GM21447 (cell line): ENCODE data around the gene KCNK10.
A peak's percentile ranks its signal among the peaks of the same experiment; 100 is the strongest.

Experiments
- ATAC-seq: cut with Tn5 transposase; IDR thresholded peaks from one replicate; pipeline ENCODE4 v1.9.1; 2021; ENCODE audit not compliant: unreplicated experiment

Gene KCNK10

DNA sequence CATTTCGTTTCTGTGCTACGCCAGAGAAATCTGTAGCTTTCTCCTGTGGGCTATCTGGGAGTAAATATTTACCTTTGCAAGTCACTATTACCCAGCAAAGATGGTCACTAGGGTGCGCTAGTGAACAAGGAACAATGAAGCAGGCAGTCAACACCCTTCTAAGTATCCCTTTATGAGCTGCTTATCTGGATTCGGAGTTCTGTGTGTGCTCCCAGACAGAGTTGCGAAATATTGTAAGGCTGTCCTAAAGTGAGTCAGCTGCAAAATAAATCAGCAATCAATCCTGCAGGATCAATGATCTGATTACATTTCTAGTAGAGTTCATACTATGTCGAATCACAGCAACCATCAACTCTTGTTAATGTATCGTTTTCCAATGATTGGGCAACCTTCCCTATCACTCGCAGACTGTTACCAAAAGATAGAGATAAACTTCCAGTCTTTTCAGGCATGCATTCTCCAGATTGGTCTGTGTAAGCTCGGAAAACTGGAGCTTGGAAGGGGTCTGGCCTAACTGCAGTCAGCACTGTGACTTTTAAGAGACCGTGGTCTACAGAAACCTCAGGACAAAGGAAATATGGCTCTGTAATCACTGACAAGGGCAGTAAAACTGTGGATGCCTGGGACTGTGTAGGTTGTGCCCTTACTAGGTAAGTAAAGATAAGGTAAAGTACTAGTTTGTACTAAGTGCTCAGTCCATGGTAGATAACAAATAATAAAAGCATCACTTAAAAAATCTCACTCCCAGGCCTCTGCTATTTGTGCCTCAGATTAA is 133.5 kb downstream of the KCNK10 start:
- peak; percentile 82 for ATAC-seq

DNA sequence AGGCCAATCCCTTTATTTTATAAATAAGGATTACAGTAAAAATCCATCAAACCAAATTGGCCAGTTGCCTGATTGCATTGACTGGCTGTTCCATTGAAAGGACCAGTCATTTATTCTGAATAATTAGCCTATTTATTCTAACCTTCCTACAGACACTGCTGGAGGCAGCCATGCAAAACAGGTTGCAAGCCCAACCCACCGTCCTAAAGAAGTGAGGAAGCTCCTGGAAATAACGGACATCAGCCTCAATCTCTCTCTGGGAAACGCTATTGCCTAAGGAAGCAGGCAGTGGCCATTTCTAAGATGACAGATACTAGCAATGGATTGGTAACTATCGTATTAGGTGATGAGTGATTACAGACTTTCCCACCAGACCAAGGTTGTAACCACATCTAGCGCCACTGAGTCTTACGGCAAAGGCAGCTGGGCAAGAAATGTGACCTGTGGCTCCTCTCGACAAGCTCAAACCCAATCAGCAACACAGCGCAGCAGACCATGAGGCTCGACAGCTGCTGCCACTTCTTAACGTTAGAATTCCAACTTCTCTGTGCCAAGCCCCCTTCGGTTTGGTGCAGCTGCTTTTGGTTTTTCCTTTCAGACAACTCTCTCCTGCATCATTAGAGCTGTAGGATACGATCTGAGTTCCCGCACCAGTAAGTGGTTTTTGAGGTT is 134.2 kb downstream of the KCNK10 start:
- ATAC-seq: peak; percentile 45

GRCh38 chr14:88185843-88186242 is 137.2 kb downstream of the KCNK10 start:
- ATAC-seq: no peak

DNA sequence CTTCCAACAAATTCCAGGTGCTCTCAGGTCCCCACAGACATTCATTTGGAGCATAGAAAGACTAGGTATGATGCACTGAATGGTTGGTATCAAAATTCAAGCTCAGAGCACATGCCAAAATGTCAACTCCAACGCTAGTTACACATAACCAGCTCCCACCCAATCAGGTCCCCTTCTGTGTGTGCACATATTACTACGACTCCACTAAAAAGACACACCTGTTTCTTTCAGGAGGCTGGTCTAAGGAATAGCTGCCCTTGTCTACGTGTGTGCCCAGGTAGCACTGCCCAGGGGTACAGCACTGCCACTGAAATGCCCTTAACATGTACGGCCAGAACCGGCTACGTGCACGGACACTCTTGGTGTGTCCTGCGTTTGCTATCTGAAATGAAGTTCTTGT is 138.1 kb downstream of the KCNK10 start:
- no peak for ATAC-seq

DNA sequence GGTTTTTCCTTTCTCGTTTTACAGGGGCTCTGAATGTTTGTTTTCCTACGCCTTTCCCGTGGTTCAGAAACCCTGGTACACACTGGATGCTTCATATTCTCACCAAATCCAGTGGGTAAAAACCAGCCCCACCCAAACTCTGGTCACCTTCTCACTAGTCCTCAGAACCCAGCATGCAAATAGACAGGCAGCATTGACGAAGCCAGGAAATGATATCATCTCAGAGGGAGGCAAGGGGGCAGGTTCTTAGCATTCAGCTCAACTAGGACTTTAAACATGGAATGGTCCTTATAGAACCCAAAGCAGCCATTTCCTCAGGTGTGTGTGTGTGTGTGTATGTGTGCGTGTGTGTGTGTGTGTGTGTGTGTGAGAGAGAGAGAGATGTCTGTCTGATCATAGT is 142.0 kb downstream of the KCNK10 start:
- no peak for ATAC-seq

GRCh38 chr14:88179716-88180115 is 143.4 kb downstream of the KCNK10 start:
- no peak for ATAC-seq

DNA sequence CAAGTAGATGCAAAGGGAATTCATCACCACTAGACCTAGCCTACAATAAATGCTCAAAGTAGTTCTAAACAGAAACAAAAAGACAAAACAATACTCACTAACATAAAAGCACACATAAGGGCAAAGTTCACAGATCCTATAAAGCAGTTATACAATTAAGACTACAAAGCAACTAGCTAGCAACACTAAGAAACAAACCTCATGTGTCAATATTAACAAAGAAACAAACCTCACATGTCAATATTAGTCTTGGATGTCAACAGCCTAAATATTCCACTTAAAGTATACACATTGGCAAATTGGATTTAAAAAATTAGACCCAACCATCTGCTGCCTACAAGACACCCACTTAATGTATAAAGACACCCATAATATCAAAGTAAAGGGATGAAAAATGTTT is 152.7 kb downstream of the KCNK10 start:
- ATAC-seq: no peak

- peak; percentile 75 for ATAC-seq
Measured at GRCh38 chr14:88168498-88169165, 154.4 kb downstream of the KCNK10 start.

DNA sequence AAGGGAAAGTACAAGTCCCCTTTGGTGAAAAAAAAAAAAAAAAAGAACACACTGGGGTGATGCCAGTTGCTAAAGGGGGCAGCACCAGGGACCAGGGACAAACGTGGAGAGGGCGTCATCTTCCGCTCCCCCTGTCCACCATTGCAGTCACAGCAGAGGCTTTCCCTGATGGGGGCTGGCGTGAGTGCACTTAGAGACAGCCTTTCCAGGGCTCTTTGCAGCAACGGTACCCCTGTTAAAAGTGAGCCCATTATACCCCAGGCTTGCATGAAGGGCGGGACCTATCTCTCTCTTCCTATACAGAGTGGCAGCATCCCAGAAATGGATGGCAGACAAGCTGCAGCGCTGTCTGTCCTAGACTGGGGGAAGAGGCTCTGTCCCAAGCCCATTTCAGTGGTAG is 155.0 kb downstream of the KCNK10 start:
- ATAC-seq: no peak

DNA sequence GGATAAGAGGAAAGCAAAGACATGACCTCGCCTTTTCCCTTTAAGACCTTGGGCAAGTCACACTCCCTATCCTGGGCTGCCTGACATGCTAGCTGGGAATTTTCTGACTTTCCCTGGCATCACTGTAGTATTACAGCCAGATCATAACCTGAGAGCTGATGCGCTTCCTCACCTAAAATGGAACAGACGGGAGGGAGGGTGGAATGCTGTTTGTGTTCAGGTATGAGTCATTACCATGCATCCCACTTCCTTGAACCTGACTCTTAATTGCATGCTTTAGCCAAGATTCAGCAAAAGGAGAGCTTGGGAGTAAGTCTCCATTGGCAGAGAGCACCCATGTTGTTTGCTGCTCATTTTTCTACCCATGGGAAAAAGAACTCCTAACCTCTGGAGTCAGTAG is 156.5 kb downstream of the KCNK10 start:
- ATAC-seq: no peak

DNA sequence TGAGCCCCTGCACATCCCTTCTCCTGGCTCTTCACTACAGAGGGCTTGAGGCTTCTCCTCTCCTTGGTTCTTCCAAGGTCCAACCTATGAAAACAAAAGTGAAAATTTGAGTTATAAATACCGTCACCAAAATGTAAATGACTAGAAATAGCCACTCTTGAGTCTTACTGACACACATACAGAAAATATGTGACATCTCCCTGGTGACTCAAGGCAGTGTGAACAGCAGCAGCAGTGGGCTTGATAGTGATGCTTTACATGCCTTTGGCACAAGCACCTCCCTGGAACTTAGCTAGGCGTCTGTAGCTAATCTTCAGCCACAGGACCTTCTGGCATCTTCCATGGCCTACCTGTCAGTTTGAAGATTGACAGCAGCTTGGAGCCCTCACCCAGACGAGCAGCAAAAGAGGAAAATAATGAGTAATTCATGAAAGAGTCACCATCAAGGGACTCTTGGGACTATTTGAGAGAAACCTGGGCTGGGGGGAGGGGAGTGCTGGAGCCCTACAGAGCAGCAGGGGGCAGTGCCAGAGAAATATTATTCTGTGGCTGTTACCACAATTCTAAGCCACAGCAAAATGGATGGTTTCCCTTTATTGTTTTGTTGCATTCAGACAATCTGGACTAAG is 158.0 kb downstream of the KCNK10 start:
- ATAC-seq: no peak

DNA sequence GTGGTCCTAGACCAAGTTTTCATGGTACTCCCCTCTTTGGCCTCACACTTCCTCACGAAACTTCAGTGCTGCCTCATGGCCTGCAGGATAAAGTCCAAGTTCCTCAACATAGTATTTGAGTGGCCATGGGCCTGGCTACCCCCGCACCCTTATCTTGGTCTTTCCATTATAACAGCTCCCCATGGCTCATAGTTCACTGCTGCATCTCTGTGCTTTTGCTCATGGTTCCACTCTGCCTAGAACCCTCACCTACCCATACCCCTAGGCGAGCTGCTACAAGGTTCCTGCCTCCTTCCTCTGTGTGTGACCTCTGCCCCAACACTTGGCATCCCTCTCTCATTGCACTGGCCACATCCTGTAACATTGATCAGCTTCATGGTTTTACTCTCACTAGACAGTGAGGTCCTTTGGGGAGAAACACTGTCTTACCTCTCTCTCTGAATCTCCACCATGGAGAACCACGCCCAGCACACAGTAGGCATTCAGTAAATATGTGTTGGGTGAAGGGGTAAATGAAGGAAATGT is 159.3 kb downstream of the KCNK10 start:
- no peak for ATAC-seq

DNA sequence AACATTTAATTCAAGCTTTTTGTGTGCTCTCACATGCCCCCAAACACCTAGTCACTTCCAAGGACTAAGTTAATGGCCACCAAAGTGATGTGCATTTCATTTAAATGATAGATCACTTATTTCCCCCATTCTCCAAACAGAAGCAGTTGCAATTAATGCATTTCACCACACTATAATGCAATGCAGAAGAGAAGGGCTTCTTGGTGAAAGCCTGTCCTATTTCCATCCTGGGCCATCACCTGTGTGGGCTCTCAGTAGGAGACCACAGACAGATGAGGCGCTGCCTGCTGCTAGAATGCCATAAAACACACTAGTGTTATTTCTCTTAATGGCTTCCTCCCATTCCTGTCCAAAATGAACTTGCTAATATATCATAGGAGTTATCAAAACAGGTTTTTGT is 166.9 kb downstream of the KCNK10 start:
- ATAC-seq: no peak

DNA sequence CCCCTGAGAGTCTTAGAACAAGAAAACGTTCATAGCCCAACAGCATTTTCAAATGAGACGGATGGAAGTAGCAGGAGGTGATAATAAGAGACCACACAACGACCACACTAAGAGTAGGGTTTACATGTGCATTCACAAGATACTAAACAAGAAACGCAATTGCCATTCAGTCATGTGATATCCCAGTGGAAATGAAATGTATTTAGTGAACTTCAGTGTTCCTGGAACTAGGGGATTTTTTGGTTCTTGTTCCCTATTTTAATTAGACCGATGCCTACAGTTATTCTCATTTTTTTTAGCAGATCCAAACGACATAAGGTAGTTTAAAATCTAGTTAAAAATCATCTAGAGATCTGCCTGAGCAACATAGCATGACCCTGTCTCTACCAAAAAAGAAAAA is 168.1 kb downstream of the KCNK10 start:
- ATAC-seq: no peak

- no peak for ATAC-seq
Measured at GRCh38 chr14:88154321-88154720, 168.7 kb downstream of the KCNK10 start.

DNA sequence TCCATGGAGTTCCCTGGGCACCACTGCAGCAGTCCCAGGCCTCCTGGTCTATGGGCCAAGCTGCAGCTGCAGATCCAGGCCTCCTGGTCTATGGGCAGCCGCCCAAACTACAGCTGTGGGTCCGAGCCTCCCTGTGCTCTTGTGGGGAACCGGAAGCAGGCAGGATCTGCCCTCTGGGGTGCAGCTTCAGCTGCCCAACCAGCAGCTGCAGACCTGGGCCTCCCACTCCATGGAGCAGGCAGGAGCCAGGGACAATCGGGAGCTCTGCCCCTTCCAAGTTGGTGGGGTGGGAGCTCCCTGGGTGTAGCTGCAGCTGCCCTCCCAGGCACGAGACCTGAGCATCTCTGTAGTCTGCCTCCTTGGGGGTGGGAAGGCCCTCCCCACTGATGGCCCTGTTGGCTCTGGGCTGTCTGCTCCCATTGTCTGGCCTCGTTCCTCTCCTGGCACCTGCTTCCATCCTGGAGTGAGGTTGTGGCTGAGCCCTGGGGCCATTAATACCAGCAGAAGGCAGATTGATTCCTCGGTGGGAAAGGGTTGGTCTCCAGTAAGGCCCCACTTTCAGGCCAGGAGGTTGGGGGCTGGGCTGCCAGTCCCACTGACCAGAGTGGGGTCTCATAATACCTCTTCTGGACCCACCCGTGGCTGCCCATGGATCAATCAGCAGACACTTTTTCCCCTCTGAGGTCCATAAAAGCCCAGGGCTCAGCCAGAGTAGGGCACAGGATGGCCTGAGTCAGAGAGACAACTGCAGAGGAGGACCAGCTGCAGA is 176.0 kb downstream of the KCNK10 start:
- ATAC-seq: no peak

- no peak for ATAC-seq
Measured at GRCh38 chr14:88143810-88144209, 179.3 kb downstream of the KCNK10 start.

DNA sequence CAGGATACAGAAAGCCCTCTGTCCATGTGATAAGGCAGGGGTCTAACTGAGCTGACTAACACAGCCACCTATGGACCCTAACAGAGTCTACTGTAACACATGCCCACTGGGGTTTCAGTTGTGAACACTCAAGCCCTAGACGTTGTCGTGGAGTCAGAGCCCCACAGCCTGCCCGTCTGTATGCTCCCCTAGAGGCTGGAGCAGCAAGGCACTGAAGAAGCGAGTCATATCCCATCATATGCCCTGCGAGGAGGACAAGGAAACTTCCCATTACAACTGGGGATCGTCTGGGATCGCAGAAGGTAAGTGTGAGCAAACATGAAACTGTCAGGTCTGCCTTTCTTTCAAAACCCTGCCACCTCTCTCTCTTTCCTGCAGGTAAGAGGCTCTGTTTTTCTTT is 180.1 kb downstream of the KCNK10 start:
- no peak for ATAC-seq

DNA sequence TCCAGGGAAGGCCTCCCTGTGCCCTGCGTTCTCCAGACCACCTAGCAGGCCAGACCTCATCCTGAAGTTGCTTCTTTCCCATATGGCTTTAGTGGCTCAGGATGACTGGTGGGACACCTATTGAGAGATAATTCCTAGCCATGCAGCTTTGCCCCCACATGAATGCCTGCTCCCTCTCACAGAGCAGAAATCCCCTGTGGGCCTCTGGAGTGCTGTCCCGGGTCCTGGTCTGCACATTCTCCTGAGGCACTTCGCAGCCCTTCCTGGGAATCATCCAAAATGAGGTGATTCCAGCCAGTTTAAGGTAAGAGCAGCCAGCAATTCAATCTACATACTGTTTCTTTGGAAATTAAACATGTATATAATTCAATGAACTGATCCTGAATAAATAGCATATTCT is 182.2 kb downstream of the KCNK10 start:
- no peak for ATAC-seq

DNA sequence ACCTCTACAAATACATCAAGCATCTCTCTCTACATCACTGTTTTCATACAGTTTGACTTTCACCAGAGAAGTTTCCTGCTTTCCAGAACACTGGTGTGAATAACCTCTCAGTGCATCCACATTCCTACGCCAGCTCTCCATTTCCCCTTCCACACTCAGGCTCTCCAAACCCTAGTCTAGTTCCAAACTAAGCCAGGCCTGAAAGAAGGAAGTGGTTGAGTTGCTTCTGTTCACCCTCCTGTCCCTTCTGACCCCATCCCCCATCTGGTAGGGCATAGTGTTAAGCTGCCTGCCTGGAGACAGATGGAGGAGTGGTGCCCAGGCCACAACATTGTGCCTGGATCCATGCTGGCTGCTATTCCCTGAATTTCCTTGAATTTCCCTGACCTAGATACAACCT is 185.7 kb downstream of the KCNK10 start:
- no peak for ATAC-seq
